GM15510 (cell line): ENCODE results near the gene ALKBH4.

Experiments
- POLR2A ChIP-seq: IDR thresholded peaks from 3 replicates; pipeline ENCODE4 v1.6.1; 2011; ENCODE audit warnings: borderline replicate concordance; ENCODE audit not compliant: insufficient read length; ENCODE audit errors: extremely low read depth

ALKBH4 gene

GRCh38 chr7:102444961-102445673 is 19.5 kb downstream of the ALKBH4 start:
- peak; percentile 38 for TF ChIP-seq POLR2A

DNA sequence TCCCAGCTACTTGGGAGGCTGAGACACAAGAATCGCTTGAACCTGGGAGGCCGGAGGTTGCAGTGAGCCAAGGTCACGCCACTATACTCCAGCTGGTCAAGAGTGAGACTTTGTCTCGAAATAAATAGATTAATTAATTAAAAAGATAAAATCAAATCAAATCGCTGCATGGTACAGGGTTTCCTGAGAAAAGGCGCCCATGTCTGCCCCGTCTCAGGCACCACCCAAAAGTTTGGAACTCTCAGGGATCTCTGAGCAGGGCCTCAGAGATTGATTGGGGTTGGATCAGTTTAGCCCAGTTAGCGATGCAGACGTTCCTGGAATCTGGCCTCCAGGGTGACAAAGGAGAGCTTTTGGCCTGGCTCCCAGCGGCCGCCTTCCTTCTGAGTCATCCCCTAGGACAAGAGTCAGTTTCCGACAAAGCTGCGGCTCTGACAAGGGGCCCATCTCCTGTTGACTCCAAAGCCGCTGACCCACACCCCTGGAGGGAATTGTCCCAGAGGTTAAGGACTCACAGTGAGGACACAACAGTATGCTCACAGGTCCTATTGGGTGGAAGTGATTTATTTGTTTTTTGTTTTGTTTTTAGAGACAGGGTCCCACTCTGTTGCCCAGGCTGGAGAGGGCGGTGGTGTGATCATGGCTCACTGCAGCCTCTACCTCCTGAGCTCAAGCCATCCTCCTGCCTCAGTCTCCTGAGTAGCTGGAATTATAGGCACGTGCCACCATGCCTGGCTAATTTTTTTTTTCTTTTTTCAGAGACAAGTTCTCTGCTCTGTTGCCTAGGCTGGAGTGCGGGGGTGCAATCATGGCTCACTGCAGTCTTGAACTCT is 24.5 kb downstream of the ALKBH4 start:
- TF ChIP-seq POLR2A, result no peak

DNA sequence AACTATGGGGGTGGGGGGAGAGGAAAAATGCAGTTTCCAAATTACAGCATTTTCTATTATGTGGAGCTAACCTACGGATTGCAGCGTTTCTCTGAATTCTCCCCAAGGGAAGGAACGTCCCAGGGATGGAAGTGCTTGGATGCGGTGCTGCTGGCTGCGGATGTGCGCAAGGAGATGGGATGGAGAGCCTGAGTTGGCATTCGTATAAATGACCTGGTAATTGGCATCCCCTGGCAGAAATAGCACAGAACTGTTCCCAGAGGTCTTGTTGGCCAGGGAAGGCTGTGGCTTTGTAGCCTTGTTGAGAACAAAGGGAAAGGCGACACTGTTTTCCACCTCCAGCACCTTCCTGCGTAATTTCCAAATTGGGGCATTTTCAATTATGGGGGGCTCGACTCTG is 28.5 kb downstream of the ALKBH4 start:
- TF ChIP-seq POLR2A, result no peak

- TF ChIP-seq POLR2A, result no peak
Observed at GRCh38 chr7:102434039-102434486, 30.6 kb downstream of the ALKBH4 start.

GRCh38 chr7:102433219-102434038 is 31.2 kb downstream of the ALKBH4 start, which contains the start of gene ORAI2:
TSS of gene ORAI2 (plus strand) at chr7:102433575. CDS start at chr7:102438957, 5,382 bp downstream.
- TF ChIP-seq POLR2A, result peak; percentile 76

GRCh38 chr7:102432442-102433218 is 32.0 kb downstream of the ALKBH4 start:
- no peak for TF ChIP-seq POLR2A

DNA sequence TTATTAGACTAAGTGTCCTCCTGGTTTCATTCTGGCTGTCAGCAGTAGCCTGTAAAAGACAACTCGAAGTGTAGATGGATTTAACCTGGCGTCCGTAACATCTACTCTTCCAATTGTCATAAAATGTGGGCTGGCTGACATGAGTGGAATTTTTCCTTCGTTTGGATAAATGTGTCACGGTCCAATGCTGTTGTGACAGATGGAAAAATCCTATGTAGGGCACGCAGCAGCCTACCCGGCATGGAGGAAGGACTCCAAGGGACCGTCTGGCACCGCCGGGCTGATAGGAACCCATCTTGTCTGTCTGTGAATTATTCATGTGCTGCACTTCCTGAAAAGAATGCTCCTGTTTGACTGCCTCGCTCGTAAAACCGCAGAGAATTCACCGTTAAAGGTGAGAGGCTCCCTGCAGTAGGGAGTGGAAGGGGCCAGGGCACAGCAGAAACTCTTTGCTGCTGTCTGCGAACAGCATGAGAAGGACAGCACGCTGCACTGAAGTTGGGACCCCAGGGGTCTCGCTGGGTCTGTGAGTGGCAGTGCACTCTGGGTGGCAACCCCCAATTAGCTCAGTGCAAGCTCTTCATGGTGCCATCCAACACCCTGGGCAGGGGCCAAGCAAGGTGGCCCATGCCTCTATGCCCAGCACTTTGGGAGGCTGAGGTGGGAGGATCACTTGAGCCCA is 32.9 kb downstream of the ALKBH4 start:
- peak; percentile 34 for TF ChIP-seq POLR2A

GRCh38 chr7:102429141-102429899 is 35.3 kb downstream of the ALKBH4 start:
- TF ChIP-seq POLR2A, result no peak

GRCh38 chr7:102427019-102427405 is 37.7 kb downstream of the ALKBH4 start:
- no peak for TF ChIP-seq POLR2A

DNA sequence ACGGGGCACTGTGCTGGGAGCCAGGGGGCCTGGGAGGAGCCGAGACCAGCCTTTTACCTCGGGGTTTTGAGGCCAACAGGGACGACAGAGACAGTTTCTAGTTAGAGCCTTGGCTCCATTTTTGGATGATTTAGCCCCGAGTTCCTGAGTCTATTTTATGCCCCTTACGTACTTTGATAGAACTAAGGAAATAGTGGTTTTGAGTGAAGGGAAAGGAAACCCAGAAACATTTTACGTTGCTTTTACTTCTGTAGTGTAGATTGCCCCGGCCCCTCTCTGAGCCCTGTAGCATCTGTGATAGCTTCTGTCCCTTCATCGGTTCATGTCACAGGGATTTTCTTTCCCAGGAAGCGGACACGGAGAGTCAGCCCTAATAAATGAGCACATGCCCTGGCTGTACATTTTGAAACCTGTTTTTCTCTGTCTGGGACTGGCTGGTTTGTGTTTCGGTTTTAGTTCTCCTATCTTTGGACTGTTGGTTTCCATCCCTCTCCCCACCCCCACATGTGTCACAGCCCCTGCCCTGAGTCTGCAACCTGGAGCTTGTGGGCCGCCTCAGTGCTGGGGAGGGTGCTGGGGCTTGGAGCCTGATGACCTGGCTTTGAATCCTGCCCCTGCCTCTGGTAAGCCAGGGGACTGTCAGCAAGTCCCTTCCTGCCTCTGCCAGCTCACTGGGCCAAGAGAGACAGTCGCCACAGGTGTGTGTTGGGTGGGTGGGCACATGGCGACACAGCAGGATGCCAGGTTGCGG is 38.2 kb downstream of the ALKBH4 start:
- peak; percentile 50 for TF ChIP-seq POLR2A

GRCh38 chr7:102425639-102426267 is 38.9 kb downstream of the ALKBH4 start:
- TF ChIP-seq POLR2A, result peak; percentile 80

DNA sequence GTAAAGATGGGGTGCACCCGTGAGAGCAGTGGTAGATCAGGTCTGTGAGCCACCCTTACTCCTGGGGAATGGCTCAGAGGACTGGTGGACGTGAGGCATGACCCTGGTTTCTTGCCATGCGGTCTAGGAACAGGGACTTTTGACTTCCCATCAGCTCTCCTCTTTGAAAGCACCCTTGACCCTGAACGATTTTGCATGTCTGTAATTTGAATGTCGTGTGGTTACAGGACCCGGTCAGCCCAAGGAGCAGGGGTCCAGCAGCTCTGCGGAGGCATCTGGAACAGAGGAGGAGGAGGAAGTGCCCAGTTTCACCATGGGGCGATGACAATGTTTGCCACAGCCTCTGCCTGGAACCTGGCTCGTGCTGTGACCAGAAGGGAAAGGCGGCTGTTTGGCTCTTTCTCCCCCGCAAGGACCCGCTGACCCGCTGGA is 39.9 kb downstream of the ALKBH4 start:
- TF ChIP-seq POLR2A, result no peak
